Hepatocyte (in vitro differentiated cells): Measurements from ENCODE around the gene KIF26B. TPM values are rescaled to one million over a fixed set of nuclear protein-coding genes. Genes with fewer than 3 reads are reported as not detected.

Experiments used
- DNase-seq: peaks from one replicate; pipeline ENCODE4 v3.0.0-alpha.2; 2016; ENCODE audit warnings: low spot score
- H2AFZ ChIP-seq: fragments of 200-600 bp; sonication (generic); 2 replicates; pipeline ENCODE4 v1.6.0; 2016; ENCODE audit warnings: antibody characterized with exemption, mild to moderate bottlenecking
- H3K27ac ChIP-seq: fragments of 200-600 bp; sonication (generic); 2 replicates; pipeline ENCODE4 v1.5.1; 2016; ENCODE audit warnings: mild to moderate bottlenecking
- H3K27me3 ChIP-seq: fragments of 200-600 bp; sonication (generic); 2 replicates; pipeline ENCODE4 v1.6.1; 2016
- H3K36me3 ChIP-seq: fragments of 200-600 bp; sonication (generic); replicated peaks from 2 replicates; pipeline ENCODE4 v1.5.1; 2016; ENCODE audit warnings: low read depth; ENCODE audit not compliant: insufficient read depth
- H3K4me1 ChIP-seq: fragments of 200-600 bp; sonication (generic); 2 replicates; pipeline ENCODE4 v1.5.1; 2016; ENCODE audit warnings: mild to moderate bottlenecking, moderate library complexity; ENCODE audit not compliant: insufficient read depth
- H3K4me2 ChIP-seq: fragments of 200-600 bp; sonication (generic); 2 replicates; pipeline ENCODE4 v1.6.0; 2016
- H3K4me3 ChIP-seq: fragments of 200-600 bp; sonication (generic); 2 replicates; pipeline ENCODE4 v1.5.1; 2016; ENCODE audit warnings: mild to moderate bottlenecking
- H3K79me2 ChIP-seq: fragments of 200-600 bp; sonication (generic); 2 replicates; pipeline ENCODE4 v1.6.0; 2017; ENCODE audit warnings: mild to moderate bottlenecking
- H3K9me2 ChIP-seq: fragments of 200-600 bp; sonication (generic); replicated peaks from 2 replicates; pipeline ENCODE4 v1.6.0; 2017; ENCODE audit warnings: mild to moderate bottlenecking; ENCODE audit not compliant: insufficient read depth
- H3K9me3 ChIP-seq: fragments of 200-600 bp; sonication (generic); 2 replicates; pipeline ENCODE4 v1.5.1; 2016; ENCODE audit warnings: low read depth, mild to moderate bottlenecking
- H4K20me1 ChIP-seq: fragments of 200-600 bp; sonication (generic); 2 replicates; pipeline ENCODE4 v1.6.0; 2016; ENCODE audit warnings: mild to moderate bottlenecking; ENCODE audit not compliant: insufficient read depth, poor library complexity, severe bottlenecking
- EZH2 ChIP-seq: fragments of 200-600 bp; sonication (generic); IDR thresholded peaks from 2 replicates; pipeline ENCODE4 v1.6.1; 2016; ENCODE audit warnings: antibody characterized with exemption, mild to moderate bottlenecking, borderline replicate concordance
- EZH2phosphoT487 ChIP-seq: fragments of 200-600 bp; sonication (generic); IDR thresholded peaks from one replicate; pipeline ENCODE4 v1.6.1; 2018; ENCODE audit warnings: antibody characterized with exemption, mild to moderate bottlenecking, low read depth, moderate library complexity; ENCODE audit not compliant: unreplicated experiment, severe bottlenecking
- WGBS: methylation state at CpG from one replicate; pipeline ENCODE4 v1.1.6; 2016; ENCODE audit warnings: low lambda C conversion rate; ENCODE audit errors: missing lambda C conversion rate; 5-methylcytosine and 5-hydroxymethylcytosine counted together
- polyA plus RNA-seq: library from polyadenylated mRNA; unstranded; fragments of >200 nt; fragmentation: Nextera tagmentation; extraction: Ambion mirVana; gene quantifications from 2 replicates; pipeline ENCODE4 v1.2.1, GENCODE V29; 2016
- total RNA-seq: library from RNA; depleted of rRNA; stranded (reverse); fragments of >200 nt; gene quantifications from 2 replicates; pipeline ENCODE4 v1.2.3, GENCODE V29; 2014
- TF ChIP-seq, protein P1 (sequence below): fragments of 200-600 bp; sonication (generic); IDR thresholded peaks from 2 replicates; pipeline ENCODE4 v1.5.1; 2016; ENCODE audit warnings: antibody characterized with exemption, mild to moderate bottlenecking; ENCODE audit not compliant: poor library complexity

KIF26B gene
- total and polyA plus RNA-seq, 2 experiments from 2014 or later, result 12.7 to 21.6 TPM

DNA sequence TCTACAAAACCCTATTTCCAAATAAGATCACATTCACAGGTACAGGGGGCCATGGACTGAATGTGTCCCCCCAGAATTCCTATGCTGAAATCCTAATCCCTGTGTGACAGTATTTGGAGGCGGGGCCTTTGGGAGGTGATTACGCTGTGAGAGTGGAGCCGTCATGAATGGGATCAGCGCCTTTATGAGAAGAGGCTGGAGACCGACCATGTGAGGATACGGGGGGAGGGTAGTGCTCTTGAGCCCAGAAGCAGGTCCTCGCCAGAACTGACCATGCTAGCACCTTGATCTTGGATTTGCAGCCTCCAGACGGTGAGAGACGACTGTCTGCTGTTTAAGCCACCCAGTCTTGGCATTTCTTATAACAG lies 23.8 kb upstream of the KIF26B start:
- TF ChIP-seq EZH2phosphoT487, result no peak
- TF ChIP-seq, protein P1, sequence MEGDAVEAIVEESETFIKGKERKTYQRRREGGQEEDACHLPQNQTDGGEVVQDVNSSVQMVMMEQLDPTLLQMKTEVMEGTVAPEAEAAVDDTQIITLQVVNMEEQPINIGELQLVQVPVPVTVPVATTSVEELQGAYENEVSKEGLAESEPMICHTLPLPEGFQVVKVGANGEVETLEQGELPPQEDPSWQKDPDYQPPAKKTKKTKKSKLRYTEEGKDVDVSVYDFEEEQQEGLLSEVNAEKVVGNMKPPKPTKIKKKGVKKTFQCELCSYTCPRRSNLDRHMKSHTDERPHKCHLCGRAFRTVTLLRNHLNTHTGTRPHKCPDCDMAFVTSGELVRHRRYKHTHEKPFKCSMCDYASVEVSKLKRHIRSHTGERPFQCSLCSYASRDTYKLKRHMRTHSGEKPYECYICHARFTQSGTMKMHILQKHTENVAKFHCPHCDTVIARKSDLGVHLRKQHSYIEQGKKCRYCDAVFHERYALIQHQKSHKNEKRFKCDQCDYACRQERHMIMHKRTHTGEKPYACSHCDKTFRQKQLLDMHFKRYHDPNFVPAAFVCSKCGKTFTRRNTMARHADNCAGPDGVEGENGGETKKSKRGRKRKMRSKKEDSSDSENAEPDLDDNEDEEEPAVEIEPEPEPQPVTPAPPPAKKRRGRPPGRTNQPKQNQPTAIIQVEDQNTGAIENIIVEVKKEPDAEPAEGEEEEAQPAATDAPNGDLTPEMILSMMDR, result no peak
- no peak for TF ChIP-seq EZH2
- no peaks in the 10 kb centered on the region for H3K36me3 ChIP-seq
- no peaks in the 10 kb centered on the region for H4K20me1 ChIP-seq
- H3K4me3 ChIP-seq, result no peak overlapping the region
- H3K4me1 ChIP-seq, result no peaks in the 10 kb centered on the region
- no peak for DNase-seq
- H3K79me2 ChIP-seq, result no peaks in the 10 kb centered on the region
- H3K9me3 ChIP-seq, result no peaks in the 10 kb centered on the region
- peaks cover 2% of the 10 kb centered on the region for H3K27me3 ChIP-seq
- no peak overlapping the region for H2AFZ ChIP-seq
- no peak overlapping the region for H3K4me2 ChIP-seq
- no peaks in the 10 kb centered on the region for H3K9me2 ChIP-seq
- H3K27ac ChIP-seq, result no peak overlapping the region
- WGBS, result 63% methylated on average over 9 of the region's 9 CpGs

DNA sequence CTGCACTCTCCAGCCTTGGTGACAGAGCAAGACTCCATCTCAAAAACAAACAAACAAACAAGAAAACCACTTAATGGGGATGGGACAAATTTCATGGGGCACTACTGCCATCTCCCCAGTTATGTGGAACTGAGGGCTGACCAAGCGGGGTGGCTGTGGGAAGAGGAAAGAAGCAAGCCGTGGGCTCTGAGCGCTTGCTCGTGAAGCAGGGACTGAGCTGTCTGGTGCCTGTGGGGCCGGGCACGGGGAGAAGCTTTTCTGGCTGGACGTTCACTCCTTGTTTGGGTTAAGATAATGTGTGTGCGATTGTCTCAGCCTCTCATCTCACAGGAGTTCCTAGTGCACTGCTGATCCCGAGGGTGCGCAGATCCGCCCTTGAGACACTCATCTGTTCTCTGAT lies 22.0 kb upstream of the KIF26B start:
- no peaks in the 10 kb centered on the region for H3K79me2 ChIP-seq
- WGBS, result 85% methylated on average over 11 of the region's 11 CpGs

DNA sequence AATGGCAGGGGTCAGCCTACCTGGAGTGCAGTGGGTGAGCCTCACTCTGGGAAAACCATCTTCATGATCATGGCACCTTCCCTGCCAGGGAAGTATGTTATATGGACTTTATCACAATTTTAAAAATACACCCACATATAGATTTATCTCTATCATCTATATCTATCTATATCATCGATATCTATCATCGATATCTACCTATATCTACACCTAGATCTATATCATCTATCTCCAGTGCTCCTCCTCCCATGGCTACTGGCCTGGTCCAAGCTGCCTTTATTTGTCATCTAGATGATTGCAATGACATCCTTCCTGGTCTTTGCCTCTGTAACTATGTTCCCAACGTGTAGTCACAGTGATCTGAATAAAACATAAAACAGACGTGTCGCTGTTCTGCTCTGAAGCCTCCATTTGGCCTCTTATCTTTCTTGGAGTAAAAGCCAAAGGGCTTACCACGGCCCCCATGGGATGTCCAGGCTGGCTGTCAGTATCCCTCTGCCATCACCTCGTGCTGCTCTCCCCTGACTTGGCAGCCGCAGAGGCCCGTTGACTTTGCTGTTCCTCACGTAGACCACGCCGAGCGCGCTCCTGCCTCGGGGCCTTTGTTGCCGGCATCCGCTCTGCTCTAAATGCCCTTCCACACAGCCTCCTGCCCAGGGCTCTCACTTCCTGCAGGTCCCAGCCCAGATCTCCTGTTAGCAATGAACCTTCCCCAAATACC lies 20.6 kb upstream of the KIF26B start:
- Histone ChIP-seq H3K79me2 (no peaks in the 10 kb centered on the region), H3K9me3 (no peaks in the 10 kb centered on the region), H3K4me1 (no peaks in the 10 kb centered on the region), H3K27ac (no peak overlapping the region), H3K27me3 (peaks cover 2% of the 10 kb centered on the region), H3K9me2 (no peaks in the 10 kb centered on the region), H2AFZ (no peak overlapping the region), H4K20me1 (no peaks in the 10 kb centered on the region), H3K4me2 (no peak overlapping the region), H3K36me3 (no peaks in the 10 kb centered on the region), H3K4me3 (no peak overlapping the region)
- TF ChIP-seq EZH2 (no peak), EZH2phosphoT487 (no peak)
- TF ChIP-seq, protein P1, result no peak
- DNase-seq, result no peak
- 77% methylated on average over 17 of the region's 17 CpGs for WGBS

More for the DNA sequence above, 22.0 kb upstream of the KIF26B start:
- Histone ChIP-seq H3K36me3 (no peaks in the 10 kb centered on the region), H3K4me3 (no peak overlapping the region), H4K20me1 (no peaks in the 10 kb centered on the region), H2AFZ (no peak overlapping the region), H3K27ac (no peak overlapping the region), H3K9me3 (no peaks in the 10 kb centered on the region), H3K9me2 (no peaks in the 10 kb centered on the region), H3K4me1 (no peaks in the 10 kb centered on the region), H3K4me2 (no peak overlapping the region), H3K27me3 (peaks cover 2% of the 10 kb centered on the region)
- DNase-seq, result no peak
- TF ChIP-seq EZH2phosphoT487 (no peak), EZH2 (no peak)
- TF ChIP-seq, protein P1, result no peak
